Endothelial cell of umbilical vein (primary cell): Measurements from ENCODE around the gene KANSL1L. TPM values are rescaled to one million over a fixed set of nuclear protein-coding genes. Genes with fewer than 3 reads are reported as not detected.

ENCODE experiments used
- BruUV-seq: library from RNA; stranded (reverse); fragments of 400-500 nt; replicated peaks from 2 replicates; lab custom pipeline; 2021; lab: Mats Ljungman, UMichigan
- CTCF ChIA-PET: fragments of 300-600, 350-600 bp; sonication (Branson Sonifier 250); formaldehyde crosslinking; loops from one replicate; lab custom pipeline; 2021; ENCODE audit warnings: antibody characterized with exemption, inconsistent platforms; lab: Charles Lee
- POLR2A ChIA-PET: fragments of 300-600, 350-600 bp; sonication (Branson Sonifier 250); formaldehyde crosslinking; loops from one replicate; lab custom pipeline; 2021; ENCODE audit warnings: antibody characterized with exemption, inconsistent platforms; lab: Charles Lee
- DNase-seq: peaks from one replicate; pipeline ENCODE4 v3.0.0-alpha.2; 2011; ENCODE audit warnings: low read depth, low spot score
- FAIRE-seq: peaks from 2 replicates; lab custom pipeline; 2011; peaks lifted over from hg19 to GRCh38; lab: Jason Lieb, UNC
- H2AFZ ChIP-seq: 2 replicates; pipeline ENCODE4 v1.6.0; 2012; ENCODE audit warnings: low read depth, low read length, control low read depth, inconsistent platforms
- H3K27ac ChIP-seq: 2 replicates; pipeline ENCODE4 v1.5.1; 2011; ENCODE audit warnings: low read depth, mild to moderate bottlenecking, control low read depth, low read length, moderate library complexity; ENCODE audit not compliant: insufficient read depth
- H3K27me3 ChIP-seq, 2 experiments: 2 replicates each; pipeline versions ENCODE4 v1.6.0 to v1.6.1; 2011; ENCODE audit warnings: low read length in 2 of 2, mixed read lengths in 1 of 2; ENCODE audit not compliant: control insufficient read depth in 2 of 2, insufficient read depth in 2 of 2
- H3K36me3 ChIP-seq, 2 experiments: 2 replicates in 1 of 2; 3 replicates in 1 of 2; pipeline ENCODE4 v1.5.1; 2011; ENCODE audit warnings: low read length in 2 of 2, mild to moderate bottlenecking in 1 of 2, moderate library complexity in 1 of 2; ENCODE audit not compliant: control insufficient read depth in 2 of 2, insufficient read depth in 2 of 2; ENCODE audit errors: extremely low read depth in 1 of 2
- H3K4me1 ChIP-seq: 3 replicates; pipeline ENCODE4 v1.5.1; 2011; ENCODE audit warnings: mild to moderate bottlenecking, low read length; ENCODE audit not compliant: control insufficient read depth, insufficient read depth; ENCODE audit errors: extremely low read depth
- H3K4me2 ChIP-seq: 2 replicates; pipeline ENCODE4 v1.6.1; 2011; ENCODE audit warnings: low read length, control low read depth, mixed read lengths; ENCODE audit not compliant: insufficient read depth
- H3K4me3 ChIP-seq, 3 experiments: fragments of 200-600 bp in 1 of 3; sonication (generic), shearing (Covaris generic) in 1 of 3; replicated peaks in 1 of 3; 2 replicates each; pipeline ENCODE4 v1.5.1; 2011 to 2016; ENCODE audit warnings: control low read depth in 3 of 3, low read length in 3 of 3, mild to moderate bottlenecking in 2 of 3, inconsistent platforms in 1 of 3, low read depth in 1 of 3, moderate library complexity in 1 of 3; ENCODE audit not compliant: insufficient read depth in 1 of 3
- H3K79me2 ChIP-seq: 2 replicates; pipeline ENCODE4 v1.6.0; 2012; ENCODE audit warnings: low read length, inconsistent platforms; ENCODE audit not compliant: control insufficient read depth, insufficient read depth
- H3K9ac ChIP-seq: replicated peaks from 2 replicates; pipeline ENCODE3; 2011; ENCODE audit warnings: low read length, control low read depth; ENCODE audit not compliant: insufficient read depth; ENCODE audit errors: extremely low read depth
- H3K9me1 ChIP-seq: replicated peaks from 3 replicates; pipeline ENCODE4 v1.6.0; 2011; ENCODE audit warnings: mild to moderate bottlenecking, low read length; ENCODE audit not compliant: control insufficient read depth, insufficient read depth; ENCODE audit errors: extremely low read depth
- H3K9me3 ChIP-seq: replicated peaks from 2 replicates; pipeline ENCODE4 v1.5.1; 2012; ENCODE audit warnings: low read length, inconsistent platforms; ENCODE audit not compliant: control insufficient read depth, insufficient read depth
- H4K20me1 ChIP-seq: replicated peaks from 2 replicates; pipeline ENCODE3; 2011; ENCODE audit warnings: mild to moderate bottlenecking, low read length; ENCODE audit not compliant: control insufficient read depth, insufficient read depth; ENCODE audit errors: extremely low read depth
- EZH2 ChIP-seq: IDR thresholded peaks from 2 replicates; pipeline ENCODE4 v1.6.1; 2012; ENCODE audit warnings: borderline replicate concordance, low read depth, mild to moderate bottlenecking, moderate library complexity, low read length, inconsistent platforms; ENCODE audit not compliant: severe bottlenecking
- FOS ChIP-seq: IDR thresholded peaks from 2 replicates; pipeline ENCODE4 v1.6.1; 2011; ENCODE audit warnings: mild to moderate bottlenecking, low read length, moderate library complexity, borderline replicate concordance; ENCODE audit not compliant: insufficient read depth
- GATA2 ChIP-seq: IDR thresholded peaks from 2 replicates; pipeline ENCODE4 v1.7.0; 2011; ENCODE audit warnings: low read depth, mild to moderate bottlenecking, moderate library complexity, mixed read lengths, low read length; ENCODE audit not compliant: insufficient read length, insufficient read depth
- JUN ChIP-seq: IDR thresholded peaks from 2 replicates; pipeline ENCODE4 v1.6.1; 2011; ENCODE audit warnings: borderline replicate concordance, low read depth; ENCODE audit not compliant: insufficient read length, insufficient read depth
- MYC ChIP-seq: IDR thresholded peaks from one replicate; pipeline ENCODE4 v1.6.1; 2011; ENCODE audit warnings: mild to moderate bottlenecking, low read depth, low read length
- POLR2A ChIP-seq: IDR thresholded peaks from 2 replicates; pipeline ENCODE4 v1.6.1; 2012; ENCODE audit warnings: low read depth, mild to moderate bottlenecking, control low read depth, low read length
- POLR2AphosphoS5 ChIP-seq: IDR thresholded peaks from 2 replicates; pipeline ENCODE4 v1.6.1; 2012; ENCODE audit warnings: low read depth, mild to moderate bottlenecking, control low read depth, low read length, moderate library complexity; ENCODE audit not compliant: insufficient read depth
- dilution Hi-C: fragments of 300-500 bp; cut with MboI; formaldehyde crosslinking; loops from one replicate; pipeline ENCODE4 v1.15.0; 2019; ENCODE audit warnings: low sequenced_read_pairs; ENCODE audit not compliant: extremely low pct_ligation_motif_present
- intact Hi-C: fragments of 100-400 bp; cut with micrococcal nuclease; formaldehyde crosslinking; loops from one replicate; pipeline ENCODE4 v1.10.0; 2022
- polyA plus RNA-seq, 4 experiments: library from polyadenylated mRNA; depleted of rRNA in 3 of 4; stranded (reverse) in 3 of 4; unstranded in 1 of 4; fragments of >200 nt; gene quantifications; 2 replicates each; pipeline versions ENCODE4 v1.2.1 to v1.2.3, GENCODE V29; 2011 to 2012; ENCODE audit warnings: missing spikeins in 1 of 4
- total RNA-seq: library from RNA; stranded (reverse); gene quantifications from 2 replicates; pipeline ENCODE4 v1.2.3, GENCODE V29; 2021
- TF ChIP-seq, protein P1 (sequence below), 2 donors: IDR thresholded peaks; 1 replicate in 1 of 2; 2 replicates in 1 of 2; pipeline ENCODE4 v1.5.1; 2011; ENCODE audit warnings: low read length in 2 of 2, mild to moderate bottlenecking in 2 of 2, moderate library complexity in 2 of 2, control low read depth in 1 of 2, inconsistent platforms in 1 of 2, low read depth in 1 of 2; ENCODE audit not compliant: insufficient read depth in 1 of 2; ENCODE audit errors: extremely low read depth in 1 of 2
- TF ChIP-seq, protein P2 (sequence below): IDR thresholded peaks from 2 replicates; pipeline ENCODE4 v1.6.1; 2011; ENCODE audit not compliant: insufficient read depth, insufficient read length

Gene KANSL1L
- total and polyA plus RNA-seq, 2 donors (not counting 3 experiments of a cell fraction or from before 2014, with no cell fraction given) = 4.3 to 14.0 TPM

- Histone ChIP-seq H3K4me3 (no peak overlapping the region), H2AFZ (no peak overlapping the region), H3K9ac (no peak overlapping the region), H3K27me3 (peaks cover 0 to 12% of the 10 kb centered on the region in 2 experiments), H3K9me3 (no peaks in the 10 kb centered on the region), H3K4me1 (peaks cover 13% of the 10 kb centered on the region), H3K4me2 (no peak overlapping the region), H3K27ac (no peak overlapping the region), H3K9me1 (no peaks in the 10 kb centered on the region), H3K36me3 (no peaks in the 10 kb centered on the region), H4K20me1 (no peaks in the 10 kb centered on the region), H3K79me2 (no peaks in the 10 kb centered on the region)
- intact Hi-C loops = loop anchor here (1.0 to 10.0 kb wide), 5 partner anchors 223 to 1805 kb away; no protein-coding TSS in a partner anchor
- dilution Hi-C loops = no loop called here
- BruUV-seq = no TSS peak
- no peak for TF ChIP-seq FOS
- TF ChIP-seq, protein P1, sequence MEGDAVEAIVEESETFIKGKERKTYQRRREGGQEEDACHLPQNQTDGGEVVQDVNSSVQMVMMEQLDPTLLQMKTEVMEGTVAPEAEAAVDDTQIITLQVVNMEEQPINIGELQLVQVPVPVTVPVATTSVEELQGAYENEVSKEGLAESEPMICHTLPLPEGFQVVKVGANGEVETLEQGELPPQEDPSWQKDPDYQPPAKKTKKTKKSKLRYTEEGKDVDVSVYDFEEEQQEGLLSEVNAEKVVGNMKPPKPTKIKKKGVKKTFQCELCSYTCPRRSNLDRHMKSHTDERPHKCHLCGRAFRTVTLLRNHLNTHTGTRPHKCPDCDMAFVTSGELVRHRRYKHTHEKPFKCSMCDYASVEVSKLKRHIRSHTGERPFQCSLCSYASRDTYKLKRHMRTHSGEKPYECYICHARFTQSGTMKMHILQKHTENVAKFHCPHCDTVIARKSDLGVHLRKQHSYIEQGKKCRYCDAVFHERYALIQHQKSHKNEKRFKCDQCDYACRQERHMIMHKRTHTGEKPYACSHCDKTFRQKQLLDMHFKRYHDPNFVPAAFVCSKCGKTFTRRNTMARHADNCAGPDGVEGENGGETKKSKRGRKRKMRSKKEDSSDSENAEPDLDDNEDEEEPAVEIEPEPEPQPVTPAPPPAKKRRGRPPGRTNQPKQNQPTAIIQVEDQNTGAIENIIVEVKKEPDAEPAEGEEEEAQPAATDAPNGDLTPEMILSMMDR (IDR thresholded peaks at IDR 0.05; ENCODE audit: extremely low read depth in 1 of 2, insufficient read depth in 1 of 2, low read depth in 1 of 2, low read length in 2 of 2) = no peak
- TF ChIP-seq, protein P2, sequence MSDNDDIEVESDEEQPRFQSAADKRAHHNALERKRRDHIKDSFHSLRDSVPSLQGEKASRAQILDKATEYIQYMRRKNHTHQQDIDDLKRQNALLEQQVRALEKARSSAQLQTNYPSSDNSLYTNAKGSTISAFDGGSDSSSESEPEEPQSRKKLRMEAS = no peak
- TF ChIP-seq POLR2AphosphoS5 = no peak
- TF ChIP-seq MYC = no peak
- no peak for TF ChIP-seq EZH2
- TF ChIP-seq GATA2 = no peak
- TF ChIP-seq POLR2A = no peak
- TF ChIP-seq JUN = no peak
- no peak for DNase-seq
- ChIA-PET POLR2A (no interaction called here), CTCF (interaction anchor here (1.6 to 3.0 kb wide), 7 partner anchors 29 to 239 kb away, joined by 5 to 169 read pairs (median 18); partner anchors contain the start of gene KANSL1L)
- FAIRE-seq = no peak
Measured at GRCh38 chr2:210199854-210200253, 28.6 kb upstream of the KANSL1L start.
